Lung (tissue), 13 donors: ENCODE measurements around the gene SF3B6. TPM values are rescaled to one million over a fixed set of nuclear protein-coding genes. Genes with fewer than 3 reads are reported as not detected.

Experiments
- ATAC-seq: fragments of 200-7000 bp; cut with Tn5 transposase; one replicate; pipeline ENCODE4 v1.9.1; 2020; ENCODE audit warnings: moderate number of reproducible peaks; ENCODE audit not compliant: insufficient read depth, low FRiP score
- DNase-seq, 3 donors: peaks; one replicate each; pipeline ENCODE4 v3.0.0-alpha.2; 2013 to 2017
- H3K27ac ChIP-seq, 2 donors: one replicate each; pipeline ENCODE4 v1.5.1; 2013; ENCODE audit warnings: mild to moderate bottlenecking in 2 of 2, moderate library complexity in 2 of 2, control low read depth in 1 of 2, inconsistent platforms in 1 of 2, low read depth in 1 of 2, low read length in 1 of 2
- H3K27me3 ChIP-seq, 3 donors: one replicate each; pipeline ENCODE4 v1.5.1; 2013; ENCODE audit warnings: low read length in 2 of 3; ENCODE audit not compliant: control insufficient read depth in 3 of 3, insufficient read depth in 3 of 3
- H3K36me3 ChIP-seq, 4 donors: one replicate each; pipeline ENCODE4 v1.5.1; 2013; ENCODE audit warnings: low read length in 4 of 4, mild to moderate bottlenecking in 1 of 4, moderate library complexity in 1 of 4; ENCODE audit not compliant: control insufficient read depth in 4 of 4, insufficient read depth in 4 of 4
- H3K4me1 ChIP-seq, 5 donors: one replicate each; pipeline ENCODE4 v1.5.1; 2013; ENCODE audit warnings: low read length in 5 of 5, mild to moderate bottlenecking in 2 of 5, moderate library complexity in 1 of 5; ENCODE audit not compliant: control insufficient read depth in 5 of 5, insufficient read depth in 5 of 5
- H3K4me3 ChIP-seq: one replicate; pipeline ENCODE4 v1.5.1; 2013; ENCODE audit warnings: mild to moderate bottlenecking, control low read depth, moderate library complexity
- H3K9ac ChIP-seq, 2 donors: one replicate each; pipeline ENCODE4 v1.5.1; 2013; ENCODE audit warnings: low read length in 2 of 2, control low read depth in 1 of 2; ENCODE audit not compliant: insufficient read depth in 1 of 2
- H3K9me3 ChIP-seq, 4 donors: one replicate each; pipeline ENCODE4 v1.5.1; 2013; ENCODE audit warnings: low read length in 3 of 4, mild to moderate bottlenecking in 1 of 4, moderate library complexity in 1 of 4; ENCODE audit not compliant: control insufficient read depth in 4 of 4, insufficient read depth in 3 of 4
- WGBS, 2 donors: extraction: QIAGEN DNeasy Blood & Tissue Kit; methylation state at CpG; one replicate each; pipeline ENCODE4 v1.1.7; 2013; 5-methylcytosine and 5-hydroxymethylcytosine counted together
- polyA plus RNA-seq, 2 donors: library from polyadenylated mRNA; stranded (reverse); fragments of 200-250 nt; gene quantifications; one replicate each; pipeline ENCODE4 v1.2.1, GENCODE V29; 2013
- small RNA-seq: library from RNA; depleted of rRNA; stranded (forward); fragments of <200 nt; gene quantifications from one replicate; pipeline ENCODE3, GENCODE V24; 2014; ENCODE audit warnings: low replicate concordance
- total RNA-seq, 2 donors: library from RNA; depleted of rRNA in 1 of 2; stranded (reverse); fragments of >200 nt in 1 of 2; gene quantifications; one replicate each; pipeline ENCODE4 v1.2.1, GENCODE V29; 2014 to 2021
- TF ChIP-seq, protein P1 (sequence below): IDR thresholded peaks from 2 replicates; pipeline ENCODE4 v1.5.1; 2012; ENCODE audit warnings: mild to moderate bottlenecking; ENCODE audit errors: control extremely low read depth, extremely low read depth
- donor health status: control.
- donor health status: control.
- donor health status: Bipolar disorder and iron deficiency.
- donor health status: healthy.
- donor health status: DM: yes; HTN: yes; CAD: no.

Gene SF3B6
- total and polyA plus RNA-seq, 4 donors: 56.1 to 148 (median 111) TPM

DNA sequence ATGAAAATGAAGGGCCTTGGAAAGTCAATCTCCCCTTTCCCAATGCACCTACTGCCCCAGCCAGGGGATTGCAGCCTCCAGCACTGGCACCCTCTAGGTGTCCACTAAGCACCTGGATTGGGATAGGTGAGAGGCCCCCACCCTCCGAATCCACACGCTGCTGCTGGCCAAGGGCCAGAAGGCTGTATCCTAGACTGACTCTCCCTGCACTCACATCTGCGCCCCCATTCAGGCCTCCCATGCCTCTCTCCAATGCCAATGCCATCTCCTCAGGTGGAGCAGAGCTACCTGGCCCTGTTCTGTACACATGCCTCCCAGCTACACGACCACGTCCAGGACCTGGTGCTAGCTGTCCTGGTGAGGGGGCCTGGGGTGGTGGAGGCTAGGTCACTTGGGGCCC lies 56.4 kb downstream of the SF3B6 start:
- WGBS, 2 donors: 90 to 96% methylated on average over 5 of the region's 5 CpGs
- ATAC-seq (no peak), DNase-seq (no peak)
- no peaks in the 10 kb centered on the region for H3K9me3 ChIP-seq
- H3K4me1 ChIP-seq: no peaks in the 10 kb centered on the region
- TF ChIP-seq, protein P1, sequence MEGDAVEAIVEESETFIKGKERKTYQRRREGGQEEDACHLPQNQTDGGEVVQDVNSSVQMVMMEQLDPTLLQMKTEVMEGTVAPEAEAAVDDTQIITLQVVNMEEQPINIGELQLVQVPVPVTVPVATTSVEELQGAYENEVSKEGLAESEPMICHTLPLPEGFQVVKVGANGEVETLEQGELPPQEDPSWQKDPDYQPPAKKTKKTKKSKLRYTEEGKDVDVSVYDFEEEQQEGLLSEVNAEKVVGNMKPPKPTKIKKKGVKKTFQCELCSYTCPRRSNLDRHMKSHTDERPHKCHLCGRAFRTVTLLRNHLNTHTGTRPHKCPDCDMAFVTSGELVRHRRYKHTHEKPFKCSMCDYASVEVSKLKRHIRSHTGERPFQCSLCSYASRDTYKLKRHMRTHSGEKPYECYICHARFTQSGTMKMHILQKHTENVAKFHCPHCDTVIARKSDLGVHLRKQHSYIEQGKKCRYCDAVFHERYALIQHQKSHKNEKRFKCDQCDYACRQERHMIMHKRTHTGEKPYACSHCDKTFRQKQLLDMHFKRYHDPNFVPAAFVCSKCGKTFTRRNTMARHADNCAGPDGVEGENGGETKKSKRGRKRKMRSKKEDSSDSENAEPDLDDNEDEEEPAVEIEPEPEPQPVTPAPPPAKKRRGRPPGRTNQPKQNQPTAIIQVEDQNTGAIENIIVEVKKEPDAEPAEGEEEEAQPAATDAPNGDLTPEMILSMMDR: no peak
- H3K27me3 ChIP-seq: no peaks in the 10 kb centered on the region
- H3K9ac ChIP-seq: no peak overlapping the region
- H3K36me3 ChIP-seq: peaks cover 0 to 10% (median 0%) of the 10 kb centered on the region in 4 donors
- no peak overlapping the region for H3K27ac ChIP-seq
- no peak overlapping the region for H3K4me3 ChIP-seq

DNA sequence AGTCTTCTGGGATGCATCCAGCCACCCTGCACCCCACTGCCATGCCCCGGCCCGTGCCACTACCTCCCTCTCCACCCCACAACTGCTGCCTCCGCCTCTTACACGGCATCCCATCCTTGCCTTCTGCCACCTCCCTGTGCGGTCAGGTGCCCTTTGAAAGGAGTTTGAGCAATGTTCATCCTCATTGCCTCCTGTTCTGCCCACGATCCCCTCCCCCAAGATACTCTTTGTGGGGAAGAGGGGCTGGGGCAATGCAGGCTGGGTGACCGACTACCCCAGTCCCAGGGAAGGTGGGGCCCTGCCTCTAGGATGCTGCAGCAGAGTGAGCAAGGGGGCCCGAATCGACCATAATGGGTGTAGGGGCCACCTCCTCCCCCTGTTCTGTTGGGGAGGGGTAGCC lies 57.9 kb downstream of the SF3B6 start:
- H3K9me3 ChIP-seq: no peaks in the 10 kb centered on the region
- H3K36me3 ChIP-seq: peaks cover 0 to 7% (median 0%) of the 10 kb centered on the region in 4 donors
- WGBS, 2 donors: 84 to 86% methylated on average over 9 of the region's 9 CpGs
- H3K27ac ChIP-seq: no peak overlapping the region
- no peaks in the 10 kb centered on the region for H3K4me1 ChIP-seq
- DNase-seq: no peak
- H3K27me3 ChIP-seq: no peaks in the 10 kb centered on the region
- no peak overlapping the region for H3K4me3 ChIP-seq
- no peak overlapping the region for H3K9ac ChIP-seq
- ATAC-seq: no peak
- TF ChIP-seq, protein P1: no peak

DNA sequence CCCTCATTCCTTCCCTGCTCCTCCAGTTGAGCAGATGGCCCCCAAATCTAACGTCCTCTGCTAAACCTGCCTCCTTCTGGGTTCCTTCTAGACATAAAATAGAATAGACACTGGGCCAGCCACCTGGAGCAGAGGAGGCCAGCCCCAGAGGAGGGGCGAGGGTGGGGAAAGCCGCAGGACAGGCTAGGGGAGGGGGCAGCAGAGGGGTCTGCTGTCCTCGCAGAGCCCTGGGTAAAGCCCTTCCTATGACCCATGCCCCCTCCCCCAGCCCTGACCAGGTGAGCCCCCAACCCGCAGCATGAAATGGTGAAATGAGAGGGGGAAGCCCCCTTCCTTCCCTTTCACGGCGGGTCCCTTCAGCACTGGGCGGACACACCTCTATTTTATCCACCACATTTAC lies 58.4 kb downstream of the SF3B6 start:
- DNase-seq (no peak), ATAC-seq (no peak)
- Histone ChIP-seq H3K36me3 (peaks cover 0 to 2% (median 0%) of the 10 kb centered on the region in 4 donors), H3K27me3 (no peaks in the 10 kb centered on the region), H3K9ac (no peak overlapping the region), H3K27ac (no peak overlapping the region), H3K9me3 (no peaks in the 10 kb centered on the region), H3K4me1 (no peaks in the 10 kb centered on the region), H3K4me3 (no peak overlapping the region)
- WGBS, 2 donors: 84 to 88% methylated on average over 7 to 8 of the region's 8 CpGs
- TF ChIP-seq, protein P1: no peak

Small RNAs within 50 kb of the gene (small RNA-seq; reads per million reads assigned to genes)
- not detected for gene RNU6-370P

Other genes with a start within 250 kb of the SF3B6 start
- 10 to 100 TPM; 29.5 to 77.3 TPM for gene ATAD2B, start 149.2 kb downstream of the SF3B6 start, total RNA-seq
- gene ATAD2B, start 149.2 kb downstream of the SF3B6 start, polyA plus RNA-seq: 1 to 10 TPM; 4.1 to 4.5 TPM
- 10 to 100 TPM; 10.2 to 23.3 TPM for gene UBXN2A, start 135.9 kb downstream of the SF3B6 start, total RNA-seq
- 1 to 10 TPM; 4.7 to 6.0 TPM for gene UBXN2A, start 135.9 kb downstream of the SF3B6 start, polyA plus RNA-seq
- 1 to 10 TPM in 1 of 2 donors, under 1 TPM in 1; 0.89 to 2.3 TPM for gene MFSD2B, start 66.2 kb downstream of the SF3B6 start, total RNA-seq
- gene MFSD2B, start 66.2 kb downstream of the SF3B6 start, polyA plus RNA-seq: under 1 TPM; 0.18 to 0.58 TPM
- 1 to 10 TPM; 9.0 to 9.1 TPM for gene WDCP, start 28.9 kb downstream of the SF3B6 start, total RNA-seq
- 1 to 10 TPM; 2.1 to 3.2 TPM for gene WDCP, start 28.9 kb downstream of the SF3B6 start, polyA plus RNA-seq
- gene FKBP1B, start 26.6 kb downstream of the SF3B6 start, total RNA-seq: 10 to 100 TPM; 10.5 to 13.6 TPM
- 10 to 100 TPM; 13.0 to 19.0 TPM for gene FKBP1B, start 26.6 kb downstream of the SF3B6 start, polyA plus RNA-seq
- gene TP53I3, start 8.5 kb upstream of the SF3B6 start, total RNA-seq: 10 to 100 TPM; 35.7 to 56.3 TPM
- gene TP53I3, start 8.5 kb upstream of the SF3B6 start, polyA plus RNA-seq: 10 to 100 TPM; 49.5 to 63.8 TPM
- 1 to 10 TPM in 1 of 2 donors, under 1 TPM in 1; 0.49 to 1.9 TPM for gene PFN4, start 47.0 kb upstream of the SF3B6 start, total RNA-seq
- gene PFN4, start 47.0 kb upstream of the SF3B6 start, polyA plus RNA-seq: under 1 TPM; 0.66 to 0.98 TPM
- 10 to 100 TPM; 20.7 to 35.4 TPM for gene FAM228B, start 47.1 kb upstream of the SF3B6 start, total RNA-seq
- 10 to 100 TPM in 1 of 2 donors, 1 to 10 TPM in 1; 5.0 to 23.3 TPM for gene FAM228B, start 47.1 kb upstream of the SF3B6 start, polyA plus RNA-seq
- gene FAM228A, start 98.7 kb upstream of the SF3B6 start, total RNA-seq: 1 to 10 TPM in 1 of 2 donors, under 1 TPM in 1; 0.80 to 3.9 TPM
- 1 to 10 TPM in 1 of 2 donors, under 1 TPM in 1; 0.46 to 1.8 TPM for gene FAM228A, start 98.7 kb upstream of the SF3B6 start, polyA plus RNA-seq